Testis (tissue), 3 donors: ENCODE data around the gene SPON1. TPM values are rescaled to one million over a fixed set of nuclear protein-coding genes. Genes with fewer than 3 reads are reported as not detected.

Experiments
- DNase-seq: peaks from one replicate; pipeline ENCODE4 v3.0.0-alpha.2; 2019
- H3K27ac ChIP-seq, 2 donors: fragments of 200-600 bp; sonication (generic); one replicate each; pipeline ENCODE4 v1.5.1; 2019
- H3K27me3 ChIP-seq: fragments of 200-600 bp; sonication (generic); one replicate; pipeline ENCODE4 v1.5.1; 2019
- H3K36me3 ChIP-seq: fragments of 200-600 bp; sonication (generic); one replicate; pipeline ENCODE4 v1.5.1; 2017; ENCODE audit warnings: low read depth; ENCODE audit errors: missing control alignments
- H3K4me1 ChIP-seq: fragments of 200-600 bp; sonication (generic); one replicate; pipeline ENCODE4 v1.5.1; 2019
- H3K4me3 ChIP-seq, 2 donors: fragments of 200-600 bp; sonication (generic); one replicate each; pipeline ENCODE4 v1.5.1; 2017 to 2019
- H3K9me3 ChIP-seq: fragments of 200-600 bp; sonication (generic); one replicate; pipeline ENCODE4 v1.5.1; 2017
- POLR2A ChIP-seq: fragments of 450-650 bp; IDR thresholded peaks from one replicate; pipeline ENCODE4 v1.6.1; 2017; ENCODE audit warnings: antibody characterized with exemption, mild to moderate bottlenecking, moderate library complexity
- WGBS, 2 donors: methylation state at CpG; one replicate each; pipeline ENCODE4 v1.1.5; 2018; 5-methylcytosine and 5-hydroxymethylcytosine counted together
- intact Hi-C: fragments of 100-400 bp; cut with DNase I; formaldehyde crosslinking; loops from one replicate; pipeline ENCODE4 v1.15.1; 2023; ENCODE audit warnings: low total_unique reads
- polyA plus RNA-seq: library from polyadenylated mRNA; stranded (reverse); fragments of 350-450 nt; fragmentation: Illumina TruSeq; extraction: RNeasy Lipid Tissue Mini Kit (QIAGEN cat#74804); gene quantifications from one replicate; pipeline ENCODE4 v1.2.3, GENCODE V29; 2014; ENCODE audit warnings: low read depth, low replicate concordance; ENCODE audit not compliant: insufficient read depth
- total RNA-seq, 2 donors: library from RNA; depleted of rRNA; stranded (reverse); fragments of >200 nt; gene quantifications; one replicate each; pipeline ENCODE4 v1.2.3, GENCODE V29; 2016
- TF ChIP-seq, protein P1 (sequence below), 3 experiments: fragments of 450-650 bp in 2 of 3; fragments of 200-600 bp in 1 of 3; sonication (generic) in 1 of 3; IDR thresholded peaks; one replicate each; pipeline ENCODE4 v1.5.1; 2016 to 2019; ENCODE audit warnings: antibody characterized with exemption in 3 of 3, mild to moderate bottlenecking in 2 of 3, moderate library complexity in 1 of 3

The SPON1 gene
- total and polyA plus RNA-seq, 3 donors from 2014 or later = 6.9 to 11.9 (median 7.6) TPM

DNA sequence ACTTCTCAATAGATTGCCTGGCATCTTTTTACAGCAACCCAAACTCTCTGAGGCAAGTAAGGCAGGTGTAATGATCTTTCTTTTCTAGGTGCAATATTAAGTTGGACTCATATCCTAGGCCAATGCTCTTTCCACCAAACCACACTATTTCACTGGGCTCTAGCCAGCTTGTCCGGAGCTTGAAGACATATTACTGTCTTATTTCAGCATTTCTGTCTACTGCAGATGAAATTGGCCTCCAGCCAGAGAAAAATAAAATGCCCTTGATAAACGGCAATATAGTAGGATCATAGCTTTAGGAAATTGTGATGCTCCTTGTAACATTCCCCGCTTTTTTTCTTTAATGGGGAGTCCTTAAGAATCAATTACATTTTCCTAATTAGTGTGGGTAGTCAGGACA is 48.1 kb downstream of the SPON1 start:
- Histone ChIP-seq H3K4me3 (no peak overlapping the region), H3K4me1 (no peaks in the 10 kb centered on the region), H3K27ac (no peak overlapping the region), H3K9me3 (no peaks in the 10 kb centered on the region), H3K27me3 (no peaks in the 10 kb centered on the region), H3K36me3 (no peaks in the 10 kb centered on the region)
- TF ChIP-seq, protein P1, sequence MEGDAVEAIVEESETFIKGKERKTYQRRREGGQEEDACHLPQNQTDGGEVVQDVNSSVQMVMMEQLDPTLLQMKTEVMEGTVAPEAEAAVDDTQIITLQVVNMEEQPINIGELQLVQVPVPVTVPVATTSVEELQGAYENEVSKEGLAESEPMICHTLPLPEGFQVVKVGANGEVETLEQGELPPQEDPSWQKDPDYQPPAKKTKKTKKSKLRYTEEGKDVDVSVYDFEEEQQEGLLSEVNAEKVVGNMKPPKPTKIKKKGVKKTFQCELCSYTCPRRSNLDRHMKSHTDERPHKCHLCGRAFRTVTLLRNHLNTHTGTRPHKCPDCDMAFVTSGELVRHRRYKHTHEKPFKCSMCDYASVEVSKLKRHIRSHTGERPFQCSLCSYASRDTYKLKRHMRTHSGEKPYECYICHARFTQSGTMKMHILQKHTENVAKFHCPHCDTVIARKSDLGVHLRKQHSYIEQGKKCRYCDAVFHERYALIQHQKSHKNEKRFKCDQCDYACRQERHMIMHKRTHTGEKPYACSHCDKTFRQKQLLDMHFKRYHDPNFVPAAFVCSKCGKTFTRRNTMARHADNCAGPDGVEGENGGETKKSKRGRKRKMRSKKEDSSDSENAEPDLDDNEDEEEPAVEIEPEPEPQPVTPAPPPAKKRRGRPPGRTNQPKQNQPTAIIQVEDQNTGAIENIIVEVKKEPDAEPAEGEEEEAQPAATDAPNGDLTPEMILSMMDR (IDR thresholded peaks at IDR 0.05) = no peak
- TF ChIP-seq POLR2A = no peak
- WGBS, 2 donors = 67 to 74% methylated on average over 3 of the region's 3 CpGs
- no peak for DNase-seq
- intact Hi-C loops = no loop called here

DNA sequence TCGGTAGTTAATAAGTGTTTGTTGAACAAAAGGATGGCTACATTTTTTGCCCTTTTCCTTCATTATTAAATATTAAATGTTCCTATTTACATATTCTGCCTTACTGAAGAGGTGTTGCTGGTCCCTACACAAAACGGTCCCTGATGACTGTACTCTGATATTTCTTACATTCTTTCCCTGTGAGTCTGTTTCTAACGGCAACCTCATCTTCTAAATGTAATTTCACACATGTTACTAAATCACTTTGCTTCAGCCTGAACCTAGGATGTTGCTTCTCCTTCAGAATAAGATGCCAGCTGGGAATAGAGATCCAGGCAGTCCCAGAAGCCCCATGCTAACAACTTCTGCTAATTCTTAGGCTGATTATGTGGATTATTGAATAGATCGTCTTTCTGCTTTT is 50.3 kb downstream of the SPON1 start:
- no peak overlapping the region for H3K27ac ChIP-seq
- no peak for DNase-seq
- 91 to 93% methylated on average over 4 of the region's 4 CpGs for WGBS, 2 donors
- H3K36me3 ChIP-seq = no peaks in the 10 kb centered on the region
- TF ChIP-seq, protein P1 (IDR thresholded peaks at IDR 0.05) = no peak
- TF ChIP-seq POLR2A = no peak
- H3K27me3 ChIP-seq = no peaks in the 10 kb centered on the region
- intact Hi-C loops = no loop called here
- no peaks in the 10 kb centered on the region for H3K9me3 ChIP-seq
- H3K4me3 ChIP-seq = no peak overlapping the region
- no peaks in the 10 kb centered on the region for H3K4me1 ChIP-seq

DNA sequence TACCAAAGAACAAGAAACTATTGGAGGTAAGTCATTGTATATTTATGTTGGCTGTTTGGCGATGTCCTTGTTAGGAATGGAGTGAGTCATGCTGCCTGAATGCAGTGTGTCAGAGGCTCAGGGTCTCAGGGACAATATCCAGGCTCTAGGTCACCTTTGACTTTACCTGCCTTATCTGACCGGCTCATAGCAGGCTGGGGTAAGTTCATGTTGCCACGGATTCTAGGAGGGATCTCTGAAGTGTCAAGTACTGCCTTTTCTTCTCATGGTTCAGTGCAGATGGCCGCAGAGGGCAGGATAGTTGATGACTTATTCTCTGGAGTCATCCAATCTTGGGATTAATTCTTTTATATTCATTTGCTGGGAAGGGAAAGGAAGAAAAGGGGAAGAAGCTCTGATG is 53.2 kb downstream of the SPON1 start:
- TF ChIP-seq POLR2A = no peak
- TF ChIP-seq, protein P1 (IDR thresholded peaks at IDR 0.05) = no peak
- Histone ChIP-seq H3K27ac (no peak overlapping the region), H3K9me3 (no peaks in the 10 kb centered on the region), H3K36me3 (no peaks in the 10 kb centered on the region), H3K27me3 (no peaks in the 10 kb centered on the region), H3K4me1 (no peaks in the 10 kb centered on the region), H3K4me3 (no peak overlapping the region)
- no peak for DNase-seq
- intact Hi-C loops = no loop called here
- 69 to 81% methylated on average over 4 of the region's 4 CpGs for WGBS, 2 donors

DNA sequence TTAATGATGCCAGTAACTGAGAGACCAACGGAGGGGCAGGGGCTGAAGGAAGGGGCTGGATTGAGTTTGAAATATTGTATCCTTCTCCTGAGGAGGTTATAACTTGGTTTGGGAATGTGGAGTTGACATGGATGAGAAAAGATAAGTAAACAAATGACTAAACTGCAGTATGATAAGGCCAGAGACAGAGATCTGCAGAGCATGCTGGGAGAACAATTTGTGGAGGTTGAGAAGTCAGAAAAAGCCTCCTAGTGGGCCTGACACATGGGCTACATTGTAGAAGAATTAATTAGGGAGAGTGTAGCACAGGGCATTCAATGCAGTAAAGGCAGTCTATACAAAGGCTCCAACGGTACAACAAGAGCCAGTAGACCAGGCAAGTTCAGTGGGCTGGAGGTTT is 55.9 kb downstream of the SPON1 start:
- TF ChIP-seq POLR2A = no peak
- TF ChIP-seq, protein P1 (IDR thresholded peaks at IDR 0.05) = no peak
- WGBS, 2 donors = 78 to 90% methylated on average over 2 of the region's 2 CpGs

DNA sequence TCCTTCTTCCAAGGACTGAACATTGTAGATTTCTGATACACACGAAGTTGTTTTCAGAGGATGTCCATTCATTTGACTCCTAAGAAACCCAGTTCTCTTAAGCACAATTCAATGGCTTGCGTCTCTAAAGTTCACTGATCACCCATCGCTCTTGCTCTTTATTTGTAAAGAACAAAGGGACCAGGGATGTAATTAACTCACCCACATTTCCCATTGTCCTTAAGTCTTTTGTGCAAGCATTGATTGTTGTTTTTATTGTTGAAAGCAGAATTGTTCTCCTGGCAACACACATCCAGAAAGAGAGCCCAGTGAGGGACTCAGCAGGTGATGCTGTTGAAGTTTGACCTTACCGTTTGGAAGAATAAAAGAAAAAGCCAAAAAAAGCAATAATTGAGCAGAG is 59.2 kb downstream of the SPON1 start:
- H3K27ac ChIP-seq = no peak overlapping the region
- H3K9me3 ChIP-seq = no peaks in the 10 kb centered on the region
- intact Hi-C loops = no loop called here
- TF ChIP-seq, protein P1 (IDR thresholded peaks at IDR 0.05) = no peak
- no peak for TF ChIP-seq POLR2A
- peaks cover 1% of the 10 kb centered on the region for H3K4me1 ChIP-seq
- H3K27me3 ChIP-seq = no peaks in the 10 kb centered on the region
- 77 to 80% methylated on average over 4 of the region's 4 CpGs for WGBS, 2 donors
- no peak overlapping the region for H3K4me3 ChIP-seq
- H3K36me3 ChIP-seq = no peaks in the 10 kb centered on the region
- no peak for DNase-seq

More for the DNA sequence above, 55.9 kb downstream of the SPON1 start:
- DNase-seq = no peak
- no peak overlapping the region for H3K4me3 ChIP-seq
- H3K27me3 ChIP-seq = no peaks in the 10 kb centered on the region
- intact Hi-C loops = no loop called here
- H3K9me3 ChIP-seq = no peaks in the 10 kb centered on the region
- no peaks in the 10 kb centered on the region for H3K4me1 ChIP-seq
- H3K27ac ChIP-seq = no peak overlapping the region
- no peaks in the 10 kb centered on the region for H3K36me3 ChIP-seq
